Measurements from ENCODE around the gene ARPC5.

DNA sequence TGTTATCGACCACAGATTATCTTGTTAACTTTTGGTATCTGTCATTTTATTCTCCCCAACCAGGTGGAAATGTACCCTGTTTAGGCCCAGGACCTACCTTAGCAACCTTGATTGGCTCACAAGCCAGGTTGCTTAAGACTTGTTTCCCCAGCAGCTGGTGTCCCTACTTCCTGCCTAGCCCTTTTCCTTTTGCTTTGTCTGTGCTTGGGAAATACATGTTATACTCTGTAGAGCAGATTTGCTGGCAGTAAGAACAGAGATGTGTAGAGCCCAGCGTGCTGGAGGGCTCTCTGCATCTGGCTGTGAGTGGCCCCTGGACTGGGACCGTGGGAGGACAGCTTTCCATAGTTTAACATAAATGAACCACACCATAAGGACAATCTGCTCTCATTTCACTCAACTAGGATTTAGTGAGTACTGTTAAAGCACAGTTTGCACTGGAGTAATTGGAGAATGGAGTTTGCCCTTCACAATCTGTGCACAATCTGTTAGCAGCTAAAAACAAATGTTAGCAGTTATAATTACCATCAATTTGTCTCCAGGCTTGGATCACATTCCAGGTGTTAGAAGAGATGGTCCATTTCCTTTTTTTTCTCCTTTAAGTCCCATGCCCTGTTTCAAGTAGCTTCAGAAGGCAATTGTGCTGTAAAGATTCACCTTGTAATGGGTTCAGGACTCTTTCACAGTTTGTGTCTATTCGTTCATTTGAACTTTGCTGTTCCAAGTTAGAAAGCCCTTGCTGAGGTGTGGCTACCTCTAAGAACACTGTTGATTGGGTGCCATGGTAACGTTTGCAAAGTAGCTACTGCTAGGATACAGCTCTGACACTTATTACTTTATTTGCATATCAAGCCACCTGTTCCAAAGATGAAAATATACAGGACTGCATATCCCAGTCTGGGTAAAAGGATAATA, 17.2 kb upstream of the ARPC5 start, which contains the start of gene APOBEC4:
- no peak for TF ChIP-seq EZH2 (IDR thresholded peaks at IDR 0.05; ENCODE audit: borderline replicate concordance, low read depth, low read length, poor library complexity, severe bottlenecking)
- TF ChIP-seq, protein P1, sequence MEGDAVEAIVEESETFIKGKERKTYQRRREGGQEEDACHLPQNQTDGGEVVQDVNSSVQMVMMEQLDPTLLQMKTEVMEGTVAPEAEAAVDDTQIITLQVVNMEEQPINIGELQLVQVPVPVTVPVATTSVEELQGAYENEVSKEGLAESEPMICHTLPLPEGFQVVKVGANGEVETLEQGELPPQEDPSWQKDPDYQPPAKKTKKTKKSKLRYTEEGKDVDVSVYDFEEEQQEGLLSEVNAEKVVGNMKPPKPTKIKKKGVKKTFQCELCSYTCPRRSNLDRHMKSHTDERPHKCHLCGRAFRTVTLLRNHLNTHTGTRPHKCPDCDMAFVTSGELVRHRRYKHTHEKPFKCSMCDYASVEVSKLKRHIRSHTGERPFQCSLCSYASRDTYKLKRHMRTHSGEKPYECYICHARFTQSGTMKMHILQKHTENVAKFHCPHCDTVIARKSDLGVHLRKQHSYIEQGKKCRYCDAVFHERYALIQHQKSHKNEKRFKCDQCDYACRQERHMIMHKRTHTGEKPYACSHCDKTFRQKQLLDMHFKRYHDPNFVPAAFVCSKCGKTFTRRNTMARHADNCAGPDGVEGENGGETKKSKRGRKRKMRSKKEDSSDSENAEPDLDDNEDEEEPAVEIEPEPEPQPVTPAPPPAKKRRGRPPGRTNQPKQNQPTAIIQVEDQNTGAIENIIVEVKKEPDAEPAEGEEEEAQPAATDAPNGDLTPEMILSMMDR (conservative IDR thresholded peaks at IDR 0.05; ENCODE audit: low read depth, low read length): no peak

Measured in A673 (cell line).